ENCODE results near the gene RPSA. TPM values are rescaled to one million over a fixed set of nuclear protein-coding genes. Genes with fewer than 3 reads are reported as not detected.

RPSA gene
- total RNA-seq, 1 experiment from 2014 or later: 2,455 TPM

DNA sequence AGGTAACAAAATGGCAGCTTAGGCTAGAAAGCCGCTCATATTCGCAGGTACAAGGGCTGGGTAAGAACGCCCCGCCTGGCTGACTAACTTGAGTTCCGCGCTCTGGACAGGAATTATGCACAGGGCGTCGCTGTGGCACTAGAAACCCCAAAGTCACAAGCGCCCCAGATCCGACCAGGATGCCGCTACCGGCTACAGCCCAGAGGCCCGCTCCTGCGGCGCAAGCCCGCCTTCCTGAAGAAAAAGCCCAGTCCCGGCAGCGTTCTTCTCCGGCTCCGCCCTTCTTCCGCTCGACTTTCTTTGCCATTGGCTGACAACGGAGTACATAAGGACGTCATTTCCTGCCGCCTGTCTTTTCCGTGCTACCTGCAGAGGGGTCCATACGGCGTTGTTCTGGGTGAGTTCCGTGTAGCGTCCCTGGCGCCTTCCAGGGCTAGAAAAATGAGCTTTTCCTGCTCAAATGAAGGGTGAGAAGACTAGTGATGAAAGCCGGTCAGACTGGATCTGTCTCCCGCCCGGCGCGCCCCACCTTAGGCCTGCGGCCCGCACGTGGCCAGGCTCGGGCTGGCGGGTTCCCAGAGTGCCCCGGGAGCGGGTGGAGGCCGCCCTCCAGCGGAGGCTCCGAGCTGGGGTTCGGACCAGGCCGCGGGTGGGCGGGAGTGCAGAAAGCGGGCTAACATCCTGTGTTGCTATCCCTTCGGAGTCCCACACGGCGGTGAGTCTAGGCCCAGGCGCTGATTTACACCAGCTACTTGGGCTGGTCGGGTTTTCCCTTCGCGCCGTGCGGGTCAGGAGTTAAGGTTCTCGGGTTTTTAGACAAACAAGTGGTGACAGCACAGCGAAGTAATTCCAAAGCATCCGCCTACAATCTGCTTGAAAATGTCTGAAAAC is at the start of gene RPSA (continued):
- TF ChIP-seq, protein P1, sequence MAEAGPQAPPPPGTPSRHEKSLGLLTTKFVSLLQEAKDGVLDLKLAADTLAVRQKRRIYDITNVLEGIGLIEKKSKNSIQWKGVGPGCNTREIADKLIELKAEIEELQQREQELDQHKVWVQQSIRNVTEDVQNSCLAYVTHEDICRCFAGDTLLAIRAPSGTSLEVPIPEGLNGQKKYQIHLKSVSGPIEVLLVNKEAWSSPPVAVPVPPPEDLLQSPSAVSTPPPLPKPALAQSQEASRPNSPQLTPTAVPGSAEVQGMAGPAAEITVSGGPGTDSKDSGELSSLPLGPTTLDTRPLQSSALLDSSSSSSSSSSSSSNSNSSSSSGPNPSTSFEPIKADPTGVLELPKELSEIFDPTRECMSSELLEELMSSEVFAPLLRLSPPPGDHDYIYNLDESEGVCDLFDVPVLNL (CRISPR knock-in tag; IDR thresholded peaks at IDR 0.05; ENCODE audit: borderline replicate concordance, low read depth): peak; percentile 44; the same call in 1 of the 2 replicates
- TF ChIP-seq IRF2 (CRISPR knock-in tag; IDR thresholded peaks at IDR 0.05; ENCODE audit: borderline replicate concordance, low read depth) (no peak), JAZF1 (CRISPR knock-in tag; IDR thresholded peaks at IDR 0.05) (0 out of 2 replicates have a peak, but pooled peaks have one; percentile 2), MYBL2 (CRISPR knock-in tag; IDR thresholded peaks at IDR 0.05) (peak; percentile 76), ZBTB21 (CRISPR knock-in tag; IDR thresholded peaks at IDR 0.05; ENCODE audit: borderline replicate concordance) (no peak)
- TF ChIP-seq, protein P2, sequence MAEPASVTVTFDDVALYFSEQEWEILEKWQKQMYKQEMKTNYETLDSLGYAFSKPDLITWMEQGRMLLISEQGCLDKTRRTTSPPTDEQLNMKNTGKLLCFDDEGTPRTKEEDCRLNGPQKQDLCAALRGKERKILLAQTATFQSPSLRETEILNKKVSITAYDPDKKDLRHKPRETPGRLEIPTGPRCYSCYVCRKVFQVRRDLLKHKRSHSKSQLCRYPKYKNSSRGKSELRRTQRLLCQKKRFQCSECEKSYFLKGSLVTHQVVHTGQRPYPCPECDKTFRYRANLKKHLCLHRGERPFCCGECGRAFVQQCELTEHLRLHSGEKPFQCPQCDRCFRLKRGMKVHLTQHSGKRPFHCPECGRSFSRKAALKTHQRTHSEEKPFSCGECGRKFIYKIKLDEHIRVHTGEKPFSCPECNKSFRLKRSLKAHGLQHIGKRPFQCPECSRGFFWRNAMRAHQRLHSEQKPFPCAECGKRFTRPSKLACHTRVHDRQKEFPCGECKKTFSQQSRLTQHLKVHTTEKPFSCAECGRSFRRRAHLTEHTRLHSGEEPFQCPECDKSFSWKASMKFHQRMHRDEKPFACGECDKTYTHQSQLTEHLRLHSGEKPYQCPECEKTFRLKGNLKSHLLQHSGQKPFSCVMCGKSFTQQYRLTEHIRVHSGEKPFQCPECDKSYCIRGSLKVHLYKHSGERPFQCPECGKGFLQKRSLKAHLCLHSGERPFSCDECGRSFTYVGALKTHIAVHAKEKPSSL (CRISPR knock-in tag; conservative IDR thresholded peaks at IDR 0.05): peak; percentile 43
- TF ChIP-seq, protein P3, sequence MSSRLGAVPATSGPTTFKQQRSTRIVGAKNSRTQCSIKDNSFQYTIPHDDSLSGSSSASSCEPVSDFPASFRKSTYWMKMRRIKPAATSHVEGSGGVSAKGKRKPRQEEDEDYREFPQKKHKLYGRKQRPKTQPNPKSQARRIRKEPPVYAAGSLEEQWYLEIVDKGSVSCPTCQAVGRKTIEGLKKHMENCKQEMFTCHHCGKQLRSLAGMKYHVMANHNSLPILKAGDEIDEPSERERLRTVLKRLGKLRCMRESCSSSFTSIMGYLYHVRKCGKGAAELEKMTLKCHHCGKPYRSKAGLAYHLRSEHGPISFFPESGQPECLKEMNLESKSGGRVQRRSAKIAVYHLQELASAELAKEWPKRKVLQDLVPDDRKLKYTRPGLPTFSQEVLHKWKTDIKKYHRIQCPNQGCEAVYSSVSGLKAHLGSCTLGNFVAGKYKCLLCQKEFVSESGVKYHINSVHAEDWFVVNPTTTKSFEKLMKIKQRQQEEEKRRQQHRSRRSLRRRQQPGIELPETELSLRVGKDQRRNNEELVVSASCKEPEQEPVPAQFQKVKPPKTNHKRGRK (CRISPR knock-in tag; IDR thresholded peaks at IDR 0.05; ENCODE audit: borderline replicate concordance): no peak
- TF ChIP-seq, protein P4, sequence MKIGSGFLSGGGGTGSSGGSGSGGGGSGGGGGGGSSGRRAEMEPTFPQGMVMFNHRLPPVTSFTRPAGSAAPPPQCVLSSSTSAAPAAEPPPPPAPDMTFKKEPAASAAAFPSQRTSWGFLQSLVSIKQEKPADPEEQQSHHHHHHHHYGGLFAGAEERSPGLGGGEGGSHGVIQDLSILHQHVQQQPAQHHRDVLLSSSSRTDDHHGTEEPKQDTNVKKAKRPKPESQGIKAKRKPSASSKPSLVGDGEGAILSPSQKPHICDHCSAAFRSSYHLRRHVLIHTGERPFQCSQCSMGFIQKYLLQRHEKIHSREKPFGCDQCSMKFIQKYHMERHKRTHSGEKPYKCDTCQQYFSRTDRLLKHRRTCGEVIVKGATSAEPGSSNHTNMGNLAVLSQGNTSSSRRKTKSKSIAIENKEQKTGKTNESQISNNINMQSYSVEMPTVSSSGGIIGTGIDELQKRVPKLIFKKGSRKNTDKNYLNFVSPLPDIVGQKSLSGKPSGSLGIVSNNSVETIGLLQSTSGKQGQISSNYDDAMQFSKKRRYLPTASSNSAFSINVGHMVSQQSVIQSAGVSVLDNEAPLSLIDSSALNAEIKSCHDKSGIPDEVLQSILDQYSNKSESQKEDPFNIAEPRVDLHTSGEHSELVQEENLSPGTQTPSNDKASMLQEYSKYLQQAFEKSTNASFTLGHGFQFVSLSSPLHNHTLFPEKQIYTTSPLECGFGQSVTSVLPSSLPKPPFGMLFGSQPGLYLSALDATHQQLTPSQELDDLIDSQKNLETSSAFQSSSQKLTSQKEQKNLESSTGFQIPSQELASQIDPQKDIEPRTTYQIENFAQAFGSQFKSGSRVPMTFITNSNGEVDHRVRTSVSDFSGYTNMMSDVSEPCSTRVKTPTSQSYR (CRISPR knock-in tag; IDR thresholded peaks at IDR 0.05): no peak
- TF ChIP-seq, protein P5, sequence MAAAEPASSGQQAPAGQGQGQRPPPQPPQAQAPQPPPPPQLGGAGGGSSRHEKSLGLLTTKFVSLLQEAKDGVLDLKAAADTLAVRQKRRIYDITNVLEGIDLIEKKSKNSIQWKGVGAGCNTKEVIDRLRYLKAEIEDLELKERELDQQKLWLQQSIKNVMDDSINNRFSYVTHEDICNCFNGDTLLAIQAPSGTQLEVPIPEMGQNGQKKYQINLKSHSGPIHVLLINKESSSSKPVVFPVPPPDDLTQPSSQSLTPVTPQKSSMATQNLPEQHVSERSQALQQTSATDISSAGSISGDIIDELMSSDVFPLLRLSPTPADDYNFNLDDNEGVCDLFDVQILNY (CRISPR knock-in tag; IDR thresholded peaks at IDR 0.05): peak; percentile 80; the same call in 1 of the 2 replicates

DNA sequence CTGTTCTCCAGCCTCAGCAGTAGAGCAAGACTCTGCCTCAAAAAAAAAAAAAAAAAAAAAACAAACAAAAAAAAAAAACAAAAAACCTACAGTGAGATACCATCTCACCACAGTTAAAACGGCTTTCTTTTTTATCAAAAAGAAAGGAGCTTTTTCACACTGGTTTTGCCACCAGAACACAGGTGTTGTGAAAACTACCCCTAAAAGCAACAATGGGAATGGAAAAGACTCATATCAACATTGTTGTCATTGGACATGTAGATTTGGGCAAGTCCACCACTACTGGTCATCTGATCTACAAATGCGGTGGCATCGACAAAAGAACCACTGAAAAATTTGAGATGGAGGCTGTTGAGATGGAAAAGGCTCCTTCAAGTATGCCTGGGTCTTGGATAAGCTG is 48.2 kb upstream of the RPSA start:
- H3K36me3 Mint-ChIP-seq: no peaks in the 10 kb centered on the region
- POLR2A ChIA-PET: no interaction called here
- H3K27ac Mint-ChIP-seq: no peak overlapping the region
- H3K27me3 Mint-ChIP-seq (ENCODE audit: low read depth): no peaks in the 10 kb centered on the region
- CTCF ChIA-PET: interaction anchor here (3.9 kb wide), 1 partner anchor 70 kb away, joined by 10 read pairs; no protein-coding TSS in a partner anchor
- DNase-seq (ENCODE audit: low spot score): no peak
- peaks cover 4% of the 10 kb centered on the region; the same call in 1 of the 2 replicates for H3K4me1 Mint-ChIP-seq
- H3K9me3 Mint-ChIP-seq: peaks cover 6% of the 10 kb centered on the region
- no peak for ATAC-seq
- no peak overlapping the region for H3K4me3 Mint-ChIP-seq
- TF ChIP-seq, protein P6, sequence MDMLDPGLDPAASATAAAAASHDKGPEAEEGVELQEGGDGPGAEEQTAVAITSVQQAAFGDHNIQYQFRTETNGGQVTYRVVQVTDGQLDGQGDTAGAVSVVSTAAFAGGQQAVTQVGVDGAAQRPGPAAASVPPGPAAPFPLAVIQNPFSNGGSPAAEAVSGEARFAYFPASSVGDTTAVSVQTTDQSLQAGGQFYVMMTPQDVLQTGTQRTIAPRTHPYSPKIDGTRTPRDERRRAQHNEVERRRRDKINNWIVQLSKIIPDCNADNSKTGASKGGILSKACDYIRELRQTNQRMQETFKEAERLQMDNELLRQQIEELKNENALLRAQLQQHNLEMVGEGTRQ (CRISPR knock-in tag; IDR thresholded peaks at IDR 0.05): no peak
- no peak for TF ChIP-seq ZNF121 (CRISPR knock-in tag; IDR thresholded peaks at IDR 0.05)
- TF ChIP-seq, protein P1 (CRISPR knock-in tag; IDR thresholded peaks at IDR 0.05; ENCODE audit: borderline replicate concordance, low read depth): no peak
- TF ChIP-seq, protein P7, sequence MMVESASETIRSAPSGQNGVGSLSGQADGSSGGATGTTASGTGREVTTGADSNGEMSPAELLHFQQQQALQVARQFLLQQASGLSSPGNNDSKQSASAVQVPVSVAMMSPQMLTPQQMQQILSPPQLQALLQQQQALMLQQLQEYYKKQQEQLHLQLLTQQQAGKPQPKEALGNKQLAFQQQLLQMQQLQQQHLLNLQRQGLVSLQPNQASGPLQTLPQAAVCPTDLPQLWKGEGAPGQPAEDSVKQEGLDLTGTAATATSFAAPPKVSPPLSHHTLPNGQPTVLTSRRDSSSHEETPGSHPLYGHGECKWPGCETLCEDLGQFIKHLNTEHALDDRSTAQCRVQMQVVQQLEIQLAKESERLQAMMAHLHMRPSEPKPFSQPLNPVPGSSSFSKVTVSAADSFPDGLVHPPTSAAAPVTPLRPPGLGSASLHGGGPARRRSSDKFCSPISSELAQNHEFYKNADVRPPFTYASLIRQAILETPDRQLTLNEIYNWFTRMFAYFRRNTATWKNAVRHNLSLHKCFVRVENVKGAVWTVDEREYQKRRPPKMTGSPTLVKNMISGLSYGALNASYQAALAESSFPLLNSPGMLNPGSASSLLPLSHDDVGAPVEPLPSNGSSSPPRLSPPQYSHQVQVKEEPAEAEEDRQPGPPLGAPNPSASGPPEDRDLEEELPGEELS (CRISPR knock-in tag; IDR thresholded peaks at IDR 0.05): no peak
- TF ChIP-seq, protein P8, sequence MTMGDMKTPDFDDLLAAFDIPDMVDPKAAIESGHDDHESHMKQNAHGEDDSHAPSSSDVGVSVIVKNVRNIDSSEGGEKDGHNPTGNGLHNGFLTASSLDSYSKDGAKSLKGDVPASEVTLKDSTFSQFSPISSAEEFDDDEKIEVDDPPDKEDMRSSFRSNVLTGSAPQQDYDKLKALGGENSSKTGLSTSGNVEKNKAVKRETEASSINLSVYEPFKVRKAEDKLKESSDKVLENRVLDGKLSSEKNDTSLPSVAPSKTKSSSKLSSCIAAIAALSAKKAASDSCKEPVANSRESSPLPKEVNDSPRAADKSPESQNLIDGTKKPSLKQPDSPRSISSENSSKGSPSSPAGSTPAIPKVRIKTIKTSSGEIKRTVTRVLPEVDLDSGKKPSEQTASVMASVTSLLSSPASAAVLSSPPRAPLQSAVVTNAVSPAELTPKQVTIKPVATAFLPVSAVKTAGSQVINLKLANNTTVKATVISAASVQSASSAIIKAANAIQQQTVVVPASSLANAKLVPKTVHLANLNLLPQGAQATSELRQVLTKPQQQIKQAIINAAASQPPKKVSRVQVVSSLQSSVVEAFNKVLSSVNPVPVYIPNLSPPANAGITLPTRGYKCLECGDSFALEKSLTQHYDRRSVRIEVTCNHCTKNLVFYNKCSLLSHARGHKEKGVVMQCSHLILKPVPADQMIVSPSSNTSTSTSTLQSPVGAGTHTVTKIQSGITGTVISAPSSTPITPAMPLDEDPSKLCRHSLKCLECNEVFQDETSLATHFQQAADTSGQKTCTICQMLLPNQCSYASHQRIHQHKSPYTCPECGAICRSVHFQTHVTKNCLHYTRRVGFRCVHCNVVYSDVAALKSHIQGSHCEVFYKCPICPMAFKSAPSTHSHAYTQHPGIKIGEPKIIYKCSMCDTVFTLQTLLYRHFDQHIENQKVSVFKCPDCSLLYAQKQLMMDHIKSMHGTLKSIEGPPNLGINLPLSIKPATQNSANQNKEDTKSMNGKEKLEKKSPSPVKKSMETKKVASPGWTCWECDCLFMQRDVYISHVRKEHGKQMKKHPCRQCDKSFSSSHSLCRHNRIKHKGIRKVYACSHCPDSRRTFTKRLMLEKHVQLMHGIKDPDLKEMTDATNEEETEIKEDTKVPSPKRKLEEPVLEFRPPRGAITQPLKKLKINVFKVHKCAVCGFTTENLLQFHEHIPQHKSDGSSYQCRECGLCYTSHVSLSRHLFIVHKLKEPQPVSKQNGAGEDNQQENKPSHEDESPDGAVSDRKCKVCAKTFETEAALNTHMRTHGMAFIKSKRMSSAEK (CRISPR knock-in tag; IDR thresholded peaks at IDR 0.05; ENCODE audit: borderline replicate concordance): no peak
- TF ChIP-seq OVOL2 (CRISPR knock-in tag; IDR thresholded peaks at IDR 0.05; ENCODE audit: borderline replicate concordance): no peak
- no peak for TF ChIP-seq FOXP1 (CRISPR knock-in tag; IDR thresholded peaks at IDR 0.05; ENCODE audit: borderline replicate concordance)

Data from WTC11 (cell line).